ENCODE results near the gene AACS. TPM values are rescaled to one million over a fixed set of nuclear protein-coding genes. Genes with fewer than 3 reads are reported as not detected.

Gene AACS
- total and polyA plus RNA-seq, 2 of the 8 experiments (the other 6 are each of a cell fraction or from before 2014, with no cell fraction given) = 51.9 to 52.4 TPM

DNA sequence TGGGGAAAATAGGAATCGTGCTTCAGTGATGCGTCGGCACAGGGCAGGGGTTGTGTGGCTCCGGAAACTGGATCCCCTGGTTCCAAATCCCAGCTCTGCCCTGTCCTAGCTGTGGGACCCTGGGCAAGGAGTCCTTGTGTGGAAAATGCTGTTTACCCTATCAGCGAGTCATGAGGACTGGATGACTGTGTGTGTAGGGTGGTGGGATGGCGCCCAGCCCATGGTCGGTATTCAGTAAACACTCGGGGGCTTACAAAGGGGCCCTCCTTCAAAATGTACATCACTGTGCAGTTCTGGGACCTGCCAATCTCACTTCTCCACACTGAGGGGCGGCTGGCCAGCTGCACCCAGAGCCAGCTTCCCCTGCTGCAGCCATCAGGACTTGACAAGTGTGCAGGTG is 47.4 kb upstream of the AACS start (continued):
- TF ChIP-seq CHD7 (IDR thresholded peaks at IDR 0.05; ENCODE audit: insufficient replicate concordance, low read length) (no peak), SIX5 (IDR thresholded peaks at IDR 0.05; ENCODE audit: low read depth, low read length) (no peak), SP2 (IDR thresholded peaks at IDR 0.05; ENCODE audit: low read length) (no peak), EGR1 (IDR thresholded peaks at IDR 0.05; ENCODE audit: borderline replicate concordance, low read depth, low read length) (no peak), GABPA (IDR thresholded peaks at IDR 0.05; ENCODE audit: borderline replicate concordance, insufficient read depth, low read length) (no peak)

All from H1 (cell line).